ELR (cell line): ENCODE results near the gene CDC73.
"Not testable (repeated sequence)": the region's sequence is repeated elsewhere in the genome, so short reads cannot be mapped to it uniquely, and the experiment has no call there.

Source experiments
- DNase-seq: peaks from one replicate; pipeline ENCODE4 v3.0.0-alpha.2; 2015; ENCODE audit warnings: low read depth

The CDC73 gene

GRCh38 chr1:193181536-193181935 is 59.7 kb downstream of the CDC73 start:
- DNase-seq, result no peak

- DNase-seq, result peak; percentile 24
Measured at GRCh38 chr1:193181985-193182384, 60.2 kb downstream of the CDC73 start.

GRCh38 chr1:193183019-193183627 is 61.3 kb downstream of the CDC73 start:
- DNase-seq, result peak; percentile 71

GRCh38 chr1:193184776-193185175 is 62.9 kb downstream of the CDC73 start:
- no peak for DNase-seq

GRCh38 chr1:193185211-193185610 is 63.4 kb downstream of the CDC73 start:
- no peak for DNase-seq

GRCh38 chr1:193185901-193186731 is 64.3 kb downstream of the CDC73 start, which contains the start of gene B3GALT2:
B3GALT2 (minus strand) TSS chr1:193186613; CDS start chr1:193181562, 5,051 bp downstream.
- peak; percentile 42 for DNase-seq

GRCh38 chr1:193187114-193187513 is 65.3 kb downstream of the CDC73 start:
- no peak for DNase-seq

- not testable (repeated sequence) for DNase-seq
Measured at GRCh38 chr1:193188915-193189314, 67.1 kb downstream of the CDC73 start.

- DNase-seq, result no peak
Measured at GRCh38 chr1:193189442-193190095, 67.7 kb downstream of the CDC73 start.

- DNase-seq, result no peak
Measured at GRCh38 chr1:193190096-193190744, 68.4 kb downstream of the CDC73 start.

GRCh38 chr1:193192586-193192985 is 70.8 kb downstream of the CDC73 start:
- no peak for DNase-seq

GRCh38 chr1:193199940-193200339 is 78.1 kb downstream of the CDC73 start:
- DNase-seq, result no peak

GRCh38 chr1:193201021-193201420 is 79.2 kb downstream of the CDC73 start:
- DNase-seq, result no peak

- no peak for DNase-seq
Measured at GRCh38 chr1:193210996-193211395, 89.2 kb downstream of the CDC73 start.

- DNase-seq, result peak; percentile 96
Measured at GRCh38 chr1:193211539-193211938, 89.7 kb downstream of the CDC73 start.

- DNase-seq, result no peak
Measured at GRCh38 chr1:193212637-193213036, 90.8 kb downstream of the CDC73 start.

- DNase-seq, result no peak
Measured at GRCh38 chr1:193213998-193214397, 92.2 kb downstream of the CDC73 start.

- DNase-seq, result no peak
Measured at GRCh38 chr1:193216920-193217319, 95.1 kb downstream of the CDC73 start.

GRCh38 chr1:193219391-193219790 is 97.6 kb downstream of the CDC73 start:
- DNase-seq, result no peak

- DNase-seq, result no peak
Measured at GRCh38 chr1:193221651-193222050, 99.8 kb downstream of the CDC73 start.

- DNase-seq, result no peak
Measured at GRCh38 chr1:193222056-193222615, 100.3 kb downstream of the CDC73 start.

GRCh38 chr1:193229136-193229535 is 107.3 kb downstream of the CDC73 start:
- DNase-seq, result peak; percentile 54
